Subcutaneous preadipocyte (primary cell): Measurements from ENCODE around the gene IFNG. TPM values are rescaled to one million over a fixed set of nuclear protein-coding genes. Genes with fewer than 3 reads are reported as not detected.

ENCODE experiments used
- total RNA-seq: library from RNA; depleted of rRNA; stranded (reverse); fragments of >200 nt; gene quantifications from 2 replicates; pipeline ENCODE4 v1.2.3, GENCODE V29; 2012

IFNG gene
- total RNA-seq = not detected in 2 replicates

GRCh38 chr12:68159681-68160304, at the start of gene IFNG:
IFNG (minus strand) TSS chr12:68159740; CDS start chr12:68159615, 125 bp downstream.

Other genes starting within 250 kb of the IFNG start
- not detected in 2 replicates for gene IFNG-AS1, start 170.3 kb downstream of the IFNG start, total RNA-seq
- not detected in 2 replicates for gene IL26, start 66.1 kb upstream of the IFNG start, total RNA-seq
- not detected in 2 replicates for gene IL22, start 93.9 kb upstream of the IFNG start, total RNA-seq
- 9.9 and 13.5 TPM in 2 replicates for gene MDM1, start 172.6 kb upstream of the IFNG start, total RNA-seq